ENCODE results near the gene RUNX1.

DNA sequence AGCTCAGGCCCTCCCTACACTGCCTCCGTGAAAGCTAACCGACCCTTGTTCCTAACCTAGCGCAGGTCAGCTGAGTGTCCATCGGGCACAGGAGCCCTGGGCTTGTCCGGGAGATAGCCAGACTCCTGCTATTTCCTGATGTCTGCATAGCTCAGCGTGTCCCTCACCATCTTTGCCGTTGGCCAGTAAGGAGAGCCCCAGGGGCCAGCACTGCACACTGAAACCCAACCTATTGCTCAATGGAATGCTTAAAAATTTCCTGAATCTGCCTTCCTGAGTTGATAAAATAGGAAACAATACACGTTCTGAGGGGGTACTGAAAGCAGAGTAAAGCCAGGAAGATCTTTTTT, 2.2 kb downstream of the RUNX1 start:
- no peak for TF ChIP-seq POLR2AphosphoS5 (IDR thresholded peaks at IDR 0.05; ENCODE audit: insufficient read depth in 1 of 2, low read depth in 1 of 2)
- TF ChIP-seq POLR2A (IDR thresholded peaks at IDR 0.05): no peak
- TF ChIP-seq, protein P1, sequence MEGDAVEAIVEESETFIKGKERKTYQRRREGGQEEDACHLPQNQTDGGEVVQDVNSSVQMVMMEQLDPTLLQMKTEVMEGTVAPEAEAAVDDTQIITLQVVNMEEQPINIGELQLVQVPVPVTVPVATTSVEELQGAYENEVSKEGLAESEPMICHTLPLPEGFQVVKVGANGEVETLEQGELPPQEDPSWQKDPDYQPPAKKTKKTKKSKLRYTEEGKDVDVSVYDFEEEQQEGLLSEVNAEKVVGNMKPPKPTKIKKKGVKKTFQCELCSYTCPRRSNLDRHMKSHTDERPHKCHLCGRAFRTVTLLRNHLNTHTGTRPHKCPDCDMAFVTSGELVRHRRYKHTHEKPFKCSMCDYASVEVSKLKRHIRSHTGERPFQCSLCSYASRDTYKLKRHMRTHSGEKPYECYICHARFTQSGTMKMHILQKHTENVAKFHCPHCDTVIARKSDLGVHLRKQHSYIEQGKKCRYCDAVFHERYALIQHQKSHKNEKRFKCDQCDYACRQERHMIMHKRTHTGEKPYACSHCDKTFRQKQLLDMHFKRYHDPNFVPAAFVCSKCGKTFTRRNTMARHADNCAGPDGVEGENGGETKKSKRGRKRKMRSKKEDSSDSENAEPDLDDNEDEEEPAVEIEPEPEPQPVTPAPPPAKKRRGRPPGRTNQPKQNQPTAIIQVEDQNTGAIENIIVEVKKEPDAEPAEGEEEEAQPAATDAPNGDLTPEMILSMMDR (IDR thresholded peaks at IDR 0.05): no peak

Data from vagina (tissue), 2 donors.